OCI-LY1 (cell line): ENCODE data around the gene LGALS8.

Experiments
- H2AFZ ChIP-seq: fragments of 200-600 bp; sonication (generic), shearing (Covaris generic); 2 replicates; pipeline ENCODE4 v1.6.0; 2014; ENCODE audit warnings: antibody characterized with exemption, mild to moderate bottlenecking, low read length
- H3F3A ChIP-seq: fragments of 200-600 bp; sonication (generic), shearing (Covaris generic); 2 replicates; pipeline ENCODE4 v1.6.0; 2014; ENCODE audit warnings: mild to moderate bottlenecking, antibody characterized with exemption, low read length, moderate library complexity; ENCODE audit not compliant: insufficient read depth
- H3K27ac ChIP-seq: fragments of 200-600 bp; sonication (generic); 2 replicates; pipeline ENCODE4 v1.5.1; 2014; ENCODE audit warnings: low read length, mixed run types, mild to moderate bottlenecking, low read depth; ENCODE audit not compliant: poor library complexity, severe bottlenecking
- H3K27me3 ChIP-seq: fragments of 200-600 bp; sonication (generic); 2 replicates; pipeline ENCODE4 v1.6.0; 2014; ENCODE audit warnings: antibody characterized with exemption, mild to moderate bottlenecking, low read length, moderate library complexity; ENCODE audit not compliant: insufficient read depth
- H3K36me3 ChIP-seq: fragments of 200-600 bp; sonication (generic); 2 replicates; pipeline ENCODE4 v1.6.1; 2014; ENCODE audit warnings: mild to moderate bottlenecking, antibody characterized with exemption, low read length, moderate library complexity, mixed read lengths; ENCODE audit not compliant: insufficient read depth
- H3K4me1 ChIP-seq: fragments of 200-600 bp; sonication (generic); 2 replicates; pipeline ENCODE4 v1.5.1; 2014; ENCODE audit warnings: mild to moderate bottlenecking, low read length, moderate library complexity; ENCODE audit not compliant: insufficient read depth, severe bottlenecking
- H3K4me2 ChIP-seq: fragments of 200-600 bp; sonication (generic), shearing (Covaris generic); 2 replicates; pipeline ENCODE4 v1.6.1; 2014; ENCODE audit warnings: low read length
- H3K4me3 ChIP-seq: fragments of 200-600 bp; sonication (generic); 2 replicates; pipeline ENCODE4 v1.5.1; 2014; ENCODE audit warnings: low read length, low read depth, mild to moderate bottlenecking, mixed read lengths; ENCODE audit not compliant: poor library complexity, severe bottlenecking
- H3K79me2 ChIP-seq: fragments of 200-600 bp; shearing (Covaris generic); 2 replicates; pipeline ENCODE4 v1.6.1; 2016; ENCODE audit warnings: mixed run types, low read length, mixed read lengths; ENCODE audit not compliant: insufficient read depth
- H3K9ac ChIP-seq: fragments of 200-600 bp; sonication (generic), shearing (Covaris generic); 2 replicates; pipeline ENCODE4 v1.6.1; 2014; ENCODE audit warnings: mild to moderate bottlenecking, low read length, mixed read lengths
- H3K9me2 ChIP-seq: fragments of 200-600 bp; sonication (generic), shearing (Covaris generic); 2 replicates; pipeline ENCODE4 v1.6.1; 2014; ENCODE audit warnings: low read depth, mild to moderate bottlenecking, low read length, mixed read lengths
- H3K9me3 ChIP-seq: fragments of 200-600 bp; shearing (Covaris generic); 2 replicates; pipeline ENCODE4 v1.6.1; 2014; ENCODE audit warnings: low read length, mixed read lengths
- H4K20me1 ChIP-seq: fragments of 200-600 bp; sonication (generic), shearing (Covaris generic); 2 replicates; pipeline ENCODE4 v1.6.0; 2016; ENCODE audit warnings: mild to moderate bottlenecking, low read length; ENCODE audit not compliant: insufficient read depth
- CTCF ChIP-seq: fragments of 200-600 bp; sonication (generic), shearing (Covaris generic); IDR thresholded peaks from 2 replicates; pipeline ENCODE4 v1.5.1; 2017; ENCODE audit warnings: mild to moderate bottlenecking, antibody characterized with exemption, low read length, moderate library complexity, mixed read lengths
- EZH2 ChIP-seq: fragments of 200-600 bp; sonication (generic), shearing (Covaris generic); IDR thresholded peaks from 2 replicates; pipeline ENCODE4 v1.8.0; 2017; ENCODE audit warnings: borderline replicate concordance, mixed run types, mild to moderate bottlenecking, antibody characterized with exemption, low read length, moderate library complexity, mixed read lengths

The LGALS8 gene

GRCh38 chr1:236523704-236524141 lies at the start of gene LGALS8:
TSS of gene LGALS8 (plus strand) at chr1:236523982. CDS start at chr1:236526071, 2,089 bp downstream.
- no peaks in the 10 kb centered on the region for H3K36me3 ChIP-seq
- no peak for TF ChIP-seq EZH2
- TF ChIP-seq CTCF, result no peak
- no peaks in the 10 kb centered on the region for H4K20me1 ChIP-seq
- H3K27ac ChIP-seq, result no peak within 1 kb of the TSS
- peak within 1 kb of the TSS; percentile 11; the same call in 1 of the 2 replicates for H2AFZ ChIP-seq
- H3K79me2 ChIP-seq, result no peaks in the 10 kb centered on the region
- H3K9me2 ChIP-seq, result no peaks in the 10 kb centered on the region
- H3K27me3 ChIP-seq, result no peaks in the 10 kb centered on the region; the same call in 1 of the 2 replicates
- peak within 1 kb of the TSS; percentile 34; the same call in 1 of the 2 replicates for H3K9ac ChIP-seq
- H3F3A ChIP-seq, result no peaks in the 10 kb centered on the region
- H3K4me3 ChIP-seq, result peak within 1 kb of the TSS; percentile 62
- H3K9me3 ChIP-seq, result no peaks in the 10 kb centered on the region
- H3K4me1 ChIP-seq, result peaks cover 14% of the 10 kb centered on the region
- H3K4me2 ChIP-seq, result peak within 1 kb of the TSS; percentile 87

GRCh38 chr1:236476019-236476418 lies 47.8 kb upstream of the LGALS8 start:
- Histone ChIP-seq H2AFZ (no peak overlapping the region), H3K4me2 (no peak overlapping the region), H3K9ac (no peak overlapping the region), H3K27ac (no peak overlapping the region), H3K9me2 (no peaks in the 10 kb centered on the region), H4K20me1 (no peaks in the 10 kb centered on the region), H3K36me3 (no peaks in the 10 kb centered on the region), H3K27me3 (no peaks in the 10 kb centered on the region; the same call in 1 of the 2 replicates), H3F3A (no peaks in the 10 kb centered on the region), H3K9me3 (no peaks in the 10 kb centered on the region), H3K4me3 (no peak overlapping the region), H3K79me2 (no peaks in the 10 kb centered on the region), H3K4me1 (no peaks in the 10 kb centered on the region)
- TF ChIP-seq EZH2 (no peak), CTCF (no peak)

GRCh38 chr1:236480758-236481436 lies 42.9 kb upstream of the LGALS8 start:
- Histone ChIP-seq H3K9me3 (no peaks in the 10 kb centered on the region), H3K9ac (no peak overlapping the region), H3K27ac (no peak overlapping the region), H3K27me3 (no peaks in the 10 kb centered on the region; the same call in 1 of the 2 replicates), H3K4me3 (no peak overlapping the region), H3K4me1 (no peaks in the 10 kb centered on the region), H4K20me1 (no peaks in the 10 kb centered on the region), H3K4me2 (no peak overlapping the region), H2AFZ (no peak overlapping the region), H3F3A (no peaks in the 10 kb centered on the region), H3K36me3 (no peaks in the 10 kb centered on the region), H3K9me2 (no peaks in the 10 kb centered on the region), H3K79me2 (no peaks in the 10 kb centered on the region)
- TF ChIP-seq CTCF (no peak), EZH2 (no peak)
